Osteoblast (primary cell): ENCODE measurements around the gene RAB11FIP5. TPM values are rescaled to one million over a fixed set of nuclear protein-coding genes. Genes with fewer than 3 reads are reported as not detected.

Experiments
- DNase-seq: peaks from one replicate; pipeline ENCODE4 v3.0.0; 2011; ENCODE audit warnings: low spot score, mixed read lengths; ENCODE audit not compliant: insufficient read length; ENCODE audit errors: missing footprints
- H2AFZ ChIP-seq: 2 replicates; pipeline ENCODE4 v1.6.0; 2011; ENCODE audit warnings: mild to moderate bottlenecking, low read length
- H3K27ac ChIP-seq: 2 replicates; pipeline ENCODE4 v1.5.1; 2011; ENCODE audit warnings: mild to moderate bottlenecking, low read depth, low read length, moderate library complexity
- H3K27me3 ChIP-seq: 2 replicates; pipeline ENCODE4 v1.6.0; 2012; ENCODE audit warnings: mild to moderate bottlenecking, control low read depth, inconsistent platforms, low read length, moderate library complexity; ENCODE audit not compliant: insufficient read depth
- H3K36me3 ChIP-seq: 2 replicates; pipeline ENCODE4 v1.5.1; 2011; ENCODE audit warnings: mild to moderate bottlenecking, low read length, control low read depth, moderate library complexity; ENCODE audit not compliant: insufficient read depth
- H3K4me1 ChIP-seq: 2 replicates; pipeline ENCODE4 v1.5.1; 2011; ENCODE audit warnings: mild to moderate bottlenecking, low read length, control low read depth, moderate library complexity; ENCODE audit not compliant: insufficient read depth
- H3K4me2 ChIP-seq: 2 replicates; pipeline ENCODE4 v1.6.0; 2011; ENCODE audit warnings: mild to moderate bottlenecking, low read length; ENCODE audit not compliant: insufficient read depth
- H3K4me3 ChIP-seq: fragments of 200-600 bp; sonication (generic); 3 replicates; pipeline ENCODE4 v1.5.1; 2012; ENCODE audit warnings: mild to moderate bottlenecking, low read length, inconsistent platforms; ENCODE audit not compliant: insufficient read depth
- H3K79me2 ChIP-seq: 2 replicates; pipeline ENCODE4 v1.6.0; 2012; ENCODE audit warnings: mild to moderate bottlenecking, low read length, control low read depth, inconsistent platforms; ENCODE audit not compliant: insufficient read depth
- H3K9me3 ChIP-seq: 2 replicates; pipeline ENCODE4 v1.5.1; 2011; ENCODE audit warnings: low read depth, low read length, control low read depth
- H4K20me1 ChIP-seq: 2 replicates; pipeline ENCODE4 v1.6.0; 2012; ENCODE audit warnings: mild to moderate bottlenecking, low read length, control low read depth; ENCODE audit not compliant: insufficient read depth
- CTCF ChIP-seq: IDR thresholded peaks from 2 replicates; pipeline ENCODE4 v1.5.1; 2011; ENCODE audit warnings: mild to moderate bottlenecking, low read depth, low read length, moderate library complexity; ENCODE audit errors: extremely low read depth
- total RNA-seq: library from RNA; depleted of rRNA; stranded (reverse); fragments of >200 nt; gene quantifications from 2 replicates; pipeline ENCODE4 v1.2.3, GENCODE V29; 2012

The RAB11FIP5 gene
- total RNA-seq, 1 donor, result 59.0 TPM

- peaks cover 8% of the 10 kb centered on the region for H3K4me1 ChIP-seq
- H4K20me1 ChIP-seq, result peaks cover 43% of the 10 kb centered on the region
- peaks cover 45% of the 10 kb centered on the region for H3K36me3 ChIP-seq
- H3K27ac ChIP-seq, result no peak overlapping the region
- DNase-seq, result no peak
- H3K27me3 ChIP-seq, result no peaks in the 10 kb centered on the region
- H3K9me3 ChIP-seq, result no peaks in the 10 kb centered on the region
- H2AFZ ChIP-seq, result no peak overlapping the region
- H3K4me2 ChIP-seq, result no peak overlapping the region
- TF ChIP-seq CTCF, result no peak
- H3K4me3 ChIP-seq, result no peak overlapping the region
- peaks cover 49% of the 10 kb centered on the region for H3K79me2 ChIP-seq
Observed at GRCh38 chr2:73075477-73076373, 37.0 kb downstream of the RAB11FIP5 start.

GRCh38 chr2:73074110-73075069, 38.4 kb downstream of the RAB11FIP5 start:
- Histone ChIP-seq H3K9me3 (no peaks in the 10 kb centered on the region), H3K79me2 (peaks cover 49% of the 10 kb centered on the region), H3K4me1 (peaks cover 14% of the 10 kb centered on the region), H4K20me1 (peaks cover 31% of the 10 kb centered on the region), H3K27me3 (no peaks in the 10 kb centered on the region), H3K27ac (no peak overlapping the region), H3K4me2 (no peak overlapping the region), H3K36me3 (peaks cover 40% of the 10 kb centered on the region), H2AFZ (no peak overlapping the region), H3K4me3 (no peak overlapping the region)
- DNase-seq, result peak; percentile 77
- no peak for TF ChIP-seq CTCF

- H2AFZ ChIP-seq, result no peak overlapping the region
- H3K79me2 ChIP-seq, result peaks cover 49% of the 10 kb centered on the region
- H3K4me3 ChIP-seq, result peak overlapping the region; percentile 93
- H3K4me2 ChIP-seq, result peak overlapping the region; percentile 99
- H3K27me3 ChIP-seq, result no peaks in the 10 kb centered on the region
- peaks cover 24% of the 10 kb centered on the region for H3K36me3 ChIP-seq
- H4K20me1 ChIP-seq, result peaks cover 12% of the 10 kb centered on the region
- no peak for DNase-seq
- H3K4me1 ChIP-seq, result peaks cover 23% of the 10 kb centered on the region
- TF ChIP-seq CTCF, result no peak
- H3K9me3 ChIP-seq, result no peaks in the 10 kb centered on the region
- H3K27ac ChIP-seq, result peak overlapping the region; percentile 80
Observed at GRCh38 chr2:73072416-73072815, 40.3 kb downstream of the RAB11FIP5 start.

GRCh38 chr2:73072129-73072395, 40.7 kb downstream of the RAB11FIP5 start:
- Histone ChIP-seq H3K4me2 (peak overlapping the region; percentile 99), H3K27ac (peak overlapping the region; percentile 80), H3K36me3 (peaks cover 21% of the 10 kb centered on the region), H3K27me3 (no peaks in the 10 kb centered on the region), H3K9me3 (no peaks in the 10 kb centered on the region), H3K4me1 (peaks cover 23% of the 10 kb centered on the region), H3K4me3 (peak overlapping the region; percentile 93), H2AFZ (peak overlapping the region; percentile 76), H4K20me1 (peaks cover 12% of the 10 kb centered on the region), H3K79me2 (peaks cover 49% of the 10 kb centered on the region)
- TF ChIP-seq CTCF, result no peak
- DNase-seq, result no peak
